NOMO-1 treated with DMSO at 0.1 percent for 48 hours (cell line): ENCODE data around the gene SCN8A.
"Not testable (repeated sequence)": the region's sequence is repeated elsewhere in the genome, so short reads cannot be mapped to it uniquely, and the experiment has no call there.

Experiments used
- DNase-seq: peaks from one replicate; lab custom pipeline; 2025; ENCODE audit not compliant: unreplicated experiment; lab: John Stamatoyannopoulos, UW

Gene SCN8A

DNA sequence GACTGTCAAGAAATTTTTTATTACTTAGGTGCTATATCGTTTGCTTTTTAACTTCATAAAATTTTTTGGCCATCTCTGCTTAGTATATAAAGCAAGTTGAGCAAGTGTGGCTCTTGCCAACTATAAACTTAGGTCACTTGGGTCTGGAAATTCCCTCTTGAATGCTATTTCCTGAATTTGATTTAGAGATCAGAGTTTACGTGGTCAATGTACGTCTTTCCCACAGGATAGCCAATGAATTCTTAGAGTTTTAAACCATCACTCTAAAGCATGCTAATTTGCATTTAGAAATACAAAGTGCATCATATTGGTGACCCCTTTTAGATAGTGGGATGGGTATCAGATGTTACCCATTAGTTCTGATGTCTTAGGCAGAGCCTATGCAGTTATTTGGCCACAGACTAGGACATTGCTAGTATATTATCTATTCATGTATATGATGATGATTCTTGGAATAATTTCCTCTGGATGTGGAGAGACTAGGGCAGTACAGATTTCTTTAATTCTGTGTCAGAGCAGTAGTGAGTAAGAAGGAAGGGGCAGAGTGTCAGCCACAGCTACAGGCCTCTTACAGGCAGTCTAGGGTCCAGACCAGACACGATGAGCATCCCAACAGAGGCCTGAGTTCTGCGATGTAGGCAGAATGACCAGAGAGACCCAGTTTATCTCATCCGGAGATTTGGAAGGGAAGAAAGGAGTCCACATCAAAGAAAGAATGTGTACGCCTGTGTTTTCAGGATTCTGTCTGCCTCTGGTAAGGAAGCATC, 30.3 kb downstream of the SCN8A start:
- DNase-seq, result no peak

DNA sequence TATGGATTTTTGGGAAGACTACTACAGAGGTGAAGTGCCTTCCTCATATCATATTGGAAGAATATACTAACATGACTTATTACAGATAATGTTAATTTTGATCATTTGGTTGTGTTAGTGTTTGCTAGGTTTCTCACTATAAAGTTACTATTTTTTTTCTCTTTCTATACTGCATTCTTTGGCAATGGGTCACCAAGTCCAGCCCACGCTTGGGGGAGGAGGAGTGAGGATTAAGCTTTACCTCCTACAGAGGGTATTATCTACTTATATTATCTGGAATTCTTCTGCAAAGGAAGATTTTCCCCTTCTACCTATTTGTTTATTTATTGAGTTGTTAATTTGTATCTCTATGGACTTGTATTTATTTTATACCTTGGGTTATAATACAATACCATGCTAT, 31.5 kb downstream of the SCN8A start:
- DNase-seq, result no peak

DNA sequence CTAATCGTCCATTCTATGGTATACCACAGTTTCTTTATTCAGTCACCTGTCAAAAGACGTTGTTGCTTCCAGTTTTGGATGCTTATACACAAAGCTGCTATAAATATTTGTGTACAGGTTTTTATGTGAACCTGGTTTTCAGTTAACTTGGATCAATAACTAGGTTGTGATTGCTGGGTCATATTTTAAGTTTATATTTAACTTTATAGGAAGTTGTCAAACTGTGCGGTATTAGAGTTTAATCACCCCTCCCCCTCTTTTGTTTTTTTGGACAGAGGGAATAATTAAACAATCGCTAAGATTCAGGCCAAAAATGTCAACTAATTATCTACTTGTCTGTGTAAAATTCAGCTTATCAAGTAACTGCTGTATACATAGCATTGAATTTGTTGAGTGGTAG, 34.3 kb downstream of the SCN8A start:
- DNase-seq, result no peak

DNA sequence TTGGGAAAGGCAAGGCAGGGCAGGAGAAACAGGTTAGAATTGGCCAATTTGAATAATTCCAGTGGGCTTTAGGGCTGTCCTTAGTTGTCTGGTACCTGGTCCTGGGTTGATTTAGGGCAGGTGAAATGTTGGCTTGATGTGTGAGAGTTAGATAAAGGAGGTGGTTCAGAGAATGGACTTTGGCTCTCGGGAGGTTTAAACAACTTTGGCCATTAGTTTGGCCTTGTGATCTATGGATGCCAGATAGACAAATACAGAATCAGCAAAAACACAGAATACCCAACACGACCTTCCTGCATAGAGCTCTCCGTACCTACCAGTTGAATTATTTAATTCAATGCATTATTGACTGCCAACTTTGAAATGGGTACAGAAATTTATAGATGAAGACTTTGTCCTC, 35.1 kb downstream of the SCN8A start:
- no peak for DNase-seq

DNA sequence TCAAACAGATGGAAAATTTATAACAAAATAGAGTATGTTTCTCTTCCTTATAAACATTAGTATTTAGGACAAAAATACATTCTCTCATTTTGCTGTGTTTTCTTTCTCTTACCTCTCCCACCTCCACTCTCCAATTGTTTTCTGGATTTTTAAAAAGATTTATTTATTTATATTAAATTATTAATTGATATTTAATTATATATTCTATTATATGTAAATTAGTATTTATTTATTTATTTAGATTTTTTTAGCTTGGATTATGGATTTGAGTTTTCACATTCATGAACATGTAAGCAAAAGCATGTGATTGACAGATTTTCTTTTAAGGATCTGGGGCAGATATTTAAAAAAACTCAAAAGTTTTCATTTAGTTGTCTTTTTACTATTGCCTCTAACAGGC, 35.6 kb downstream of the SCN8A start:
- no peak for DNase-seq

DNA sequence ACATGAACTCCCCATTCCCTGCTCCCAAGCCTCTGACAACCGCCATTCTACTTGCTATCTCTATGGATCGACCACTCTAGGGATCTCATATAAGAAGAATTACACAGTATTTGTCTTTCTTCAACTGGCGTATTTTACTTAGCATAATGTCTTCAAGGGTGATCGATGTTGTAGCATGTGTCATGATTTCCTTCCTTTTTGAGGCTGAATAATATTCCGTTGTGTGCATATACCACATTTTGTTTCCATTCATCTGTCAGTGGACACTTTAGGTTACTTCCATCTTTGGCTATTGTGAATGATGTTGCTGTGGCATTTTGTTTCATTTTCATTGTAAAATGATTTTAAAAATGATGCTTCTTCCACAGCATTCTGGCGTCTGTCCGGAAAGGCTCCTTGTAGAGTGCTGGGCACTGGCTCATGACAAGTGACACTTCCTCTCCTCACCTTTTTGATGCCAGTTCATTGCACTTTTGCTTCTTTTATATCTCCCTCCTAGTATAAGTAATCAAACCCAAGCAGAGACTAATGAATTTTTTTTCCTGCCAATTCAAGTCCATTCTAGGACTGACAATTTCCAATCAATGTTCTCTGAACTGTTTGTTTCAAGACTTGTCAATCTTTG, 39.3 kb downstream of the SCN8A start:
- DNase-seq, result no peak

DNA sequence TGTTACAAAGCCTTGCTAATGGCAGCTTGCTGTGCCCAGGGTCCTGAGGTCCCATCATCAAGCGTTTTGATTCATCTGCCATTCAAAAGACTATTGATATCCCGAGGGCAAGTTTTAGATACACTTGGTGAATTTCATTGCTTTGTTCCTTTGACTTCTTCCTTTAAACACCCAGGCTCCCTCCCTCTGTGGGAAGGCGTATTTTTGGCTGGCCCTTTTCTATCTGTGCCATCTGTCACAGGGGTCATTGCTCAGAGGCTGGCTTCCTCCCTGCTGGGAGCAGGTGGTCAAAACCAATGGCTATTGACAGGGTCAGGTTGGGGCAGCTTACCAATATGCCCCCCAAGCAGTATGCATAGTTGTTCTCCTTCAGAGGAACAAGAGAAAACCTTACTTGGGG, 40.0 kb downstream of the SCN8A start:
- DNase-seq, result no peak

DNA sequence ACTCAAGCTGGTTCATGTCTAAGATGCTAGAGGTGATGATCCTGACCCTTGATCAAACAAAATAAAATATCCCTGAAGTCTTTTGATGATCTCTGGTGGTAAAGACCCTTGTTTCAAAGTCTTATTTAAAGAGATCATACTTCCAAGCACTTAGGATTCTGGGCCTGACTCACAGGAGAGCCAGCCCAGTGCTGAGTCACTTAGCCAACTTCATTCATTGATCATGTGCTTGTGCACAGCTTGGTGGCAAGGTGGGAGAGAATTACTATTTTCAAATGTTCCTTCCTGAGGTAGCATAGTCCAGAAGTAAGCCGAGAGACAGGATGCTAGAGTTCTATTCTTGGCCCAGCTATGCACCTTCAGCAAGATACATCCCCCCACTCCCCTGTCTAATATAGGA, 40.6 kb downstream of the SCN8A start:
- no peak for DNase-seq

DNA sequence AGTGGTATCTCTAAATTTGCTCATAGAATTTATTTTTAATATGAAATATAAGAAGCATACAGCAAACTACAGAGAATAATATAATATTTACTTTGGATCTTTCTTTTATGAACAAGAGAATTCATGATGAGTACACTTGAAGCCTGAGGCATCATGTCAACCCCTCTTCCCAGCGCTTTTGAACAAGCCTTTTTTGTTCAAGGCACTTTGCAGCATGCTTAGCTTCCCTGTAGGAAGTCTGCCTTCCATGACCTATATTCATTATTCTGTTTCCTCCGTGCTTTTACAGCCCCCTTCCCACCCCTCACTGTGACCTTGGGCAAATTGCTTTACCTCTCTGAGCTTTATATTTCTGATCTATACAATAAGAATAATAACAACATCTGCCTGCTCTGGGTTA, 41.6 kb downstream of the SCN8A start:
- no peak for DNase-seq

DNA sequence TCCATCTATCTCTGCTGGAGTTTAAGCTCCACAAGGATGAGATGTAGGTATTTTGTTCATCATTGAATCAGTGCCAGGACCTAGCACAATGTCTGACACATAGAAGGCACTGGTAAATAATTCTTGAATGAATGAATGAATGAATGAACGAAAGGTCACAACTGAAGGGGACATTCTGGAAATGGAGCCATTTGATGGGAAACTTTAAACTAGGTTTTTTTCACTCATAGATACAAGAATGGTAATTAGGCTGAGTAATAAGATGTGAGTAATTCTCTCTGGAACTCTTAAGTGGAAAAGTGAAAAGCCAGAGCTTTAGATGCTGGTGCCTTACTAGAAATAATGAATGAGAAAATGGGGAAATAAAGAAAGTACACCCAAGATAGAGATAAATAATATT, 44.3 kb downstream of the SCN8A start:
- DNase-seq, result no peak

DNA sequence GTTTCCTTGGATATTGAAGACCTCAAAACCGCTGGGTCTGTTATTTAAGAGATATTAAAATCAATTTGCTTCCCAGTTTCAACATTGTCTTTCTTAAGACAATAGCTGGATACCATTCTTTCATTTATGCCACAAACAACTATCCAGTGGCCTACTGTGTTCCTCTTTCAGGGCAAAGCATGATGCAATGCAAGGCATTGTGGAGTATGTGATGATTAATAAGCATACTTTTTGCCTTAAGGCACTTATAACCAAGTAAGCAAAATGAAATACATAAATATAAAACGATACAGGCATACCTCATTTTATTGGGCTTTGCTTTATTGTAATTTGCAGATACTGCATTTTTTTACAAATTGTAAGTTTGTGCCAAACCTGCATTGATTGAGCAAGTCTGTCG, 45.5 kb downstream of the SCN8A start:
- peak; percentile 2 for DNase-seq

DNA sequence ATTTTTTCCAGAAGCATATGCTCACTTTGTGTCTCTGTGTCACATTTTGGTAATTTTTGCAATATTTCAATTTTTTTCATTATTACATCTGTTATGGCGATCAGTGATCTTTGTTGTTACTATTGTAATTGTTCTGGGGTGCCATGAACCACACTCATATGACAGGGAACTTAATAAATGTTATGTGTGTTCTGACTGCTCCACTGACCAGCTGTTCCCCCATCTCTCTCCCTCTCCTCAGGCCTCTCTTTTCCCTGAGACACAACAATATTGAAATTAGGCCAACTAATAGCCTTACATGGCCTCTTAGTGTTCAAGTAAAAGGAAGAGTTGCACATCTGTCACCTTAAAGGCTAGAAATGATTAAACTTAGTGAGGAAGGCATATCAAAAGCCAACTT, 46.0 kb downstream of the SCN8A start:
- DNase-seq, result no peak

DNA sequence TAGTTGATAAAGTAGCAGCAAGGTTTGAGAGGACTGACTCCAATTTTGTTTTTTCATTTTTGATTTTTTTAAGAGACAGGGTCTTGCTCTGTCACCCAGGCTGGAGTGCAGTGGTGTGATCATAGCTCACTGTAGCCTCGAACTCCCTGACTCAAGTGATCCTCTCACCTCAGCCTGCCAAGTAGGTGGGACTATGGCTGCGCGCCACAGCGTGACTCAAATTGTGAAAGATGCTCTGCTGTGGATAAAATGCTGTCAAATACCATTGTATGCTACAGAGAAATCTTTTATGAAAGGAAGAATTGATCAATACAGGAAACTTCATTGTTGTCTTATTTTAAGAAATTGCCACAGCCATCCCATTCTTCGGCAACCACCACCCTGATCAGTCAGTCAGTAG, 48.3 kb downstream of the SCN8A start:
- no peak for DNase-seq

DNA sequence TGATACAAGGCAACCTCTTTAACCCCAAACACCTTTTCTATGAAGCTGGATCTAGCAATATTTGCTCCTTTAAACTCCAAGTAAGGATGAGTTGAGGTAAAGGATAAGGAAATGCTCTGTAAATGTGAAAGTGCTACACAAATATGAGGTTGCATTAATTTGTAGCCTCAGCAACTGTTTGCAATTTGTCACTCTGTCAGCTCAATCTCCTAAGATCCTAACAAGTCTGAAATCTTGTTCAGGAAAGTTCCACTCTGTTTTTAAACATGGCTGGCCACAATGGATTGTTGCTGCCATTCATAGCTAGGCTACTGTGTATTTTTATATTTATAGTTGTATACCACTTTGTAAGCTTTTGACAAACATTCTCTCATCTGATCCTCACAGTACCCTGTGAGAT, 51.3 kb downstream of the SCN8A start:
- no peak for DNase-seq

DNA sequence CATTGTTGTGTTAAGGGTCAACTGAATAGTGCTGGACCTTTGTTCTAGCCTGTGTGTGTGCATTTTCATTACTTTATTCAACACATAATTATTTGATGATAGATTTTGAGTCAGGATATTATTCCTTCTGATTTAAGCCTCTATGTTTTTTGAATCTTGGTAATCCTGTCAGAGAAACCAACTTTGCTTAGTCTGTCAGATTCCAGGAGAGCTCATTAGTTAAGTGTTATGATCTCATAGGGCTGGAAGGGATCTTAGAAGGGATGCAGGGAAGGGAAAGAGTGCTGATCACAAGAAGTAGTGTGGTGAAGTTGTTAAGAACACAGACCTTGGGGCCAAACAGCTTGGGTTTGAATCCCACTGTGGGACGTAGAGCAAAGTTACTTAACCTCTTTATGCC, 52.9 kb downstream of the SCN8A start:
- no peak for DNase-seq

DNA sequence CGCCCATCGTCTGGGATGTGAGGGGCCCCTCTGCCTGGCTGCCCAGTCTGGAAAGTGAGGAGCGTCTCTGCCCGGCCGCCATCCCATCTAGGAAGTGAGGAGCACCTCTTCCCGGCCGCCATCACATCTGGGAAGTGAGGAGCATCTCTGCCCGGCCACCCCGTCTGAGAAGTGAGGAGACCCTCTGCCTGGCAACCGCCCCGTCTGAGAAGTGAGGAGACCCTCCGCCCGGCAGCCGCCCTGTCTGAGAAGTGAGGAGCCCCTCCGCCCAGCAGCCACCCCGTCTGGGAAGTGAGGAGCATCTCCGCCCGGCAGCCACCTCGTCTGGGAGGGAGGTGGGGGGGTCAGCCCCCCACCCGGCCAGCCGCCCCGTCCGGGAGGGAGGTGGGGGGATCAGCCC, 53.7 kb downstream of the SCN8A start:
- DNase-seq, result not testable (repeated sequence)

DNA sequence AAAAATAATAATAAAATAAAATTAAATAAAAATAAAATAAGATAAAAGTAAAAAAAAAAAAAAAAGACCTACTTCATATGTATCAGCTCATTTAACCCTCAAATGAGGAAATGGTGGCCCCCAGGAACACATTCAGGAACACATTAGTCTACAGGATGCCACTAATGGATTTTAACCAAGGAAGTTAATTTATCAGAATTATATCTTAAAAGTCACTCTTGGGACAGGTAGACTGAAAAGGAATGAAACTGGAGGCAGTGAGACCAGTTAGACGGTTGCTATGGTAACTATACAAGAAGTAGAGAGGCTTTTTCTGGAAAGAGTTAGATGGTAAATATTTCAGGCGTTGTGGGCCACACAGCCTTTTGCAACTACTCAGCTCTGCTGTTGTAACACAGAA, 54.9 kb downstream of the SCN8A start:
- DNase-seq, result no peak

DNA sequence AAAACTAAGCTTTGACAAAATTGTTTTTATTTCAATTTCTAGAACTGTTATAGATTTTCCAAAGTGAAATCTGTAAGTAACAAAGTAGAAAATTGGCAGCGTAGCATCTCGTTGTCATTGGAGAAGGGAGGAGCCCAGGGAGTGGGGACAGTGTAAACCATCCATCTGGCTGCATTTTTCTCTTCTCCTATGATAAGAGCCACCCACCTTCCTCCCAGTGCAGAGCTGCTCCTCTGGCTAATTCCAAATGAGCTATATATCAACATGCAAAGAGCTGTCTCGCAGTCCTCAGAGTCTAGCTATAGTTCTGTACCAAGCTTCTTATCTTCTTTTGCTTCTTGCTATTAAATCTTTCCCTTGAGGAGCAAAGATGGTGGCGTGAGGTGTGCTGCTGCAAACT, 56.6 kb downstream of the SCN8A start:
- no peak for DNase-seq

DNA sequence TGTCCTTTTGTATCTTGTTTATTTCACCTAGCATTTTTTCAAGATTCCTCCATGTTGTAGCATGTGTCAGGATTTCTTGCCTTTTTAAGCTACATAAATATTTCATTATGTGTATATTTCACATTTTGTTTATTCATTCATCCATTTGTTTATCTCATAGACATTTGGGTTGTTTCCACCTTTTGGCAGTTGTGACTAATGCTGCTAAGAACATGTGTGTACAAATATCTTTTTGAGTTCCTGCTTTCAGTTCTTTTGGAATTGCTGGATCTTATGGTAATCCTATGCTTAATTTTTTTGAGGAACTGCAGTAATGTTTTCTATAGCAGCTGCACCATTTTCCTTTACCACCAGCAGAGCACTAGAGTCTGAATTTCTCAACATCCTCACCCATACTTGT, 62.4 kb downstream of the SCN8A start:
- DNase-seq, result no peak

DNA sequence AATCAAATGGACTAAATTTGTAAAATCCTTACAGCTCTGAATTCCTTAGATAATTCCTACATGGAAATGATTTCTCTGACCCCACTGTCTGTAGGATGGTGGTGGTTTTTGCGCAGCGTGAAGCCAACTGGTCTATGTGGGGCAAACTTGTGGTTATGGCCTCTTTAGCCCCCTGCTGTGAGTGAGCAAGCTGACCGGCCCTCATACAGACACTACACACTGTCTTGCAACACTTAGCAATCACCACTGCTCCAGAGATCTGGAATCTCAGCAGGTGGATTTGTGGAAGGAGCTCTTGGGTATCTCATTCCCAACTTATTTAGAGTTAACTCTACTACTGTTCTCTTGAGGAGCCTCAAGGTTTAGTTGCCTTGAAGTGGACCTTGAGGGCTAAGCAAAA, 70.2 kb downstream of the SCN8A start:
- no peak for DNase-seq

DNA sequence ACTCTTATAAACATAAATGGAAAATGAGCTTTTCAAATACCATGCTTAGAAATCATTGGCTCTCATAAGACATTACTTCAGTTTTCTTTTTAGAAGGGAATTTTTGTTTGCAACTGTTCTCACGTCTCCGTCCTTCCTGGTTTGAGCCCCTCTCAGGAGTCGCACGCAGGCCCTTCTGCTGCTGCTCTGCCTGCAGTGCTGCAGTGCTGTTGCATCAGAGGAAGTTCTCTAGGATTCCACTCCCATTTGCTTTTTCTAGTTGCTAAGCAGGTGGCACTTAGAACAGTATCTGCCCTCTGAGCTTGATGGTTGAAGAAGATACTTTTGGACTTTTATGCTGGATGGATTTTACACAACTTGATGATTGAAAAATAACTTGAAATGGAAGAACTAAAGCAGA, 70.8 kb downstream of the SCN8A start:
- no peak for DNase-seq

DNA sequence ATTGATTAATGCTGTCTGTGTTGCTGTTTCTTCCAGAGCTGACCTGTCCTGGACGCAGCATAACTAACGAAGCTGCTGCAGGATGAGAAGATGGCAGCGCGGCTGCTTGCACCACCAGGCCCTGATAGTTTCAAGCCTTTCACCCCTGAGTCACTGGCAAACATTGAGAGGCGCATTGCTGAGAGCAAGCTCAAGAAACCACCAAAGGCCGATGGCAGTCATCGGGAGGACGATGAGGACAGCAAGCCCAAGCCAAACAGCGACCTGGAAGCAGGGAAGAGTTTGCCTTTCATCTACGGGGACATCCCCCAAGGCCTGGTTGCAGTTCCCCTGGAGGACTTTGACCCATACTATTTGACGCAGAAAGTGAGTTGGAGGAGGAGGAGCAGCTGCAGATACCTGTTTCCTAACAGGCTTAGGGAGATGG, 71.7 kb downstream of the SCN8A start:
- DNase-seq, result no peak

DNA sequence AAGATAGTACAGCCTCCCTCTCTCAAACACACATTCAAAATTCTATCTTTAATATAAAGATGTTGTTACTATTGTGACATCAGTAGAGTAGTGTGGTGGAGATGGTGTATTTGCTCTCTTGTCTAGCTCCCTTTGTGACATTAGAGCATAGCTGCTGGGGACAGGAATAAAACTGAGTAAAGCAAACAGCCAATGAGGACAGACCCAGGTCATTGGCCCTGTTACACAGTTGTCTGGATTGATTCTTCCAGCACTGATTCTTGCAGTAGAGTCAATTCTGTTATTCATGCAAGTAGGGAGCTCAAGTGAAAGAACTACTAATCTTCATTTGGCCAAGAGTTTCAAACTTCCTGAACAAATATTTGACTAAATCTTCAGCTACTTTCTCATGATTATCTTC, 72.4 kb downstream of the SCN8A start:
- DNase-seq, result no peak
